ENCODE measurements around the gene ULBP3.

DNA sequence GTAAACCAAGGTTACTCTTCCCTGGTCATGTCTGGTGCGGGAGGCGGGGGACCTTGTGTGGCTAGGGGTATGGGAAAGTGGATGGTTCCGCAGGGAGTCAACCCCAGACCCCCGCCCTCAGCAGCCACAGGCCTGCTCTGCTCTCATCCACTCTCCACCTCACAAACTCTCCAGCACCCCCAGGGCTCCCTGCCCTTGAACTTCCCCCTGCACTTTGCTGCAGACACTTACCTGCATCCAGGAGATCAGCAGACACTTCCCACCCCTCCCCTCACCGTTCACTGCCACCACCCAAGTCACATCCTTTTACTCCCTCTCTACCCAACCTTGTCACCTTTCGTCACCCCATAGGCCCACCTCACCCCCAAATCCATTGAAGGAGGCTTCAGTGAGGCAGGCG, 39.6 kb downstream of the ULBP3 start:
- TF ChIP-seq, protein P1, sequence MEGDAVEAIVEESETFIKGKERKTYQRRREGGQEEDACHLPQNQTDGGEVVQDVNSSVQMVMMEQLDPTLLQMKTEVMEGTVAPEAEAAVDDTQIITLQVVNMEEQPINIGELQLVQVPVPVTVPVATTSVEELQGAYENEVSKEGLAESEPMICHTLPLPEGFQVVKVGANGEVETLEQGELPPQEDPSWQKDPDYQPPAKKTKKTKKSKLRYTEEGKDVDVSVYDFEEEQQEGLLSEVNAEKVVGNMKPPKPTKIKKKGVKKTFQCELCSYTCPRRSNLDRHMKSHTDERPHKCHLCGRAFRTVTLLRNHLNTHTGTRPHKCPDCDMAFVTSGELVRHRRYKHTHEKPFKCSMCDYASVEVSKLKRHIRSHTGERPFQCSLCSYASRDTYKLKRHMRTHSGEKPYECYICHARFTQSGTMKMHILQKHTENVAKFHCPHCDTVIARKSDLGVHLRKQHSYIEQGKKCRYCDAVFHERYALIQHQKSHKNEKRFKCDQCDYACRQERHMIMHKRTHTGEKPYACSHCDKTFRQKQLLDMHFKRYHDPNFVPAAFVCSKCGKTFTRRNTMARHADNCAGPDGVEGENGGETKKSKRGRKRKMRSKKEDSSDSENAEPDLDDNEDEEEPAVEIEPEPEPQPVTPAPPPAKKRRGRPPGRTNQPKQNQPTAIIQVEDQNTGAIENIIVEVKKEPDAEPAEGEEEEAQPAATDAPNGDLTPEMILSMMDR (IDR thresholded peaks at IDR 0.05), result no peak
- TF ChIP-seq, protein P2, sequence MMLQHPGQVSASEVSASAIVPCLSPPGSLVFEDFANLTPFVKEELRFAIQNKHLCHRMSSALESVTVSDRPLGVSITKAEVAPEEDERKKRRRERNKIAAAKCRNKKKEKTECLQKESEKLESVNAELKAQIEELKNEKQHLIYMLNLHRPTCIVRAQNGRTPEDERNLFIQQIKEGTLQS (CRISPR knock-in tag; conservative IDR thresholded peaks at IDR 0.05), result no peak
- TF ChIP-seq, protein P3, sequence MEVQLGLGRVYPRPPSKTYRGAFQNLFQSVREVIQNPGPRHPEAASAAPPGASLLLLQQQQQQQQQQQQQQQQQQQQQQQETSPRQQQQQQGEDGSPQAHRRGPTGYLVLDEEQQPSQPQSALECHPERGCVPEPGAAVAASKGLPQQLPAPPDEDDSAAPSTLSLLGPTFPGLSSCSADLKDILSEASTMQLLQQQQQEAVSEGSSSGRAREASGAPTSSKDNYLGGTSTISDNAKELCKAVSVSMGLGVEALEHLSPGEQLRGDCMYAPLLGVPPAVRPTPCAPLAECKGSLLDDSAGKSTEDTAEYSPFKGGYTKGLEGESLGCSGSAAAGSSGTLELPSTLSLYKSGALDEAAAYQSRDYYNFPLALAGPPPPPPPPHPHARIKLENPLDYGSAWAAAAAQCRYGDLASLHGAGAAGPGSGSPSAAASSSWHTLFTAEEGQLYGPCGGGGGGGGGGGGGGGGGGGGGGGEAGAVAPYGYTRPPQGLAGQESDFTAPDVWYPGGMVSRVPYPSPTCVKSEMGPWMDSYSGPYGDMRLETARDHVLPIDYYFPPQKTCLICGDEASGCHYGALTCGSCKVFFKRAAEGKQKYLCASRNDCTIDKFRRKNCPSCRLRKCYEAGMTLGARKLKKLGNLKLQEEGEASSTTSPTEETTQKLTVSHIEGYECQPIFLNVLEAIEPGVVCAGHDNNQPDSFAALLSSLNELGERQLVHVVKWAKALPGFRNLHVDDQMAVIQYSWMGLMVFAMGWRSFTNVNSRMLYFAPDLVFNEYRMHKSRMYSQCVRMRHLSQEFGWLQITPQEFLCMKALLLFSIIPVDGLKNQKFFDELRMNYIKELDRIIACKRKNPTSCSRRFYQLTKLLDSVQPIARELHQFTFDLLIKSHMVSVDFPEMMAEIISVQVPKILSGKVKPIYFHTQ (CRISPR knock-in tag; IDR thresholded peaks at IDR 0.05), result no peak
- TF ChIP-seq ZNF423 (CRISPR knock-in tag; IDR thresholded peaks at IDR 0.05) (no peak), CBFB (CRISPR knock-in tag; IDR thresholded peaks at IDR 0.05; ENCODE audit: low read depth) (no peak), TEAD4 (CRISPR knock-in tag; IDR thresholded peaks at IDR 0.05) (no peak)
